GM10847 (cell line): Measurements from ENCODE around the gene LIPH.
A peak's percentile ranks its signal among the peaks of the same experiment; 100 is the strongest.

Experiments
- POLR2A ChIP-seq: IDR thresholded peaks from 2 replicates; pipeline ENCODE4 v1.6.1; 2011; ENCODE audit not compliant: insufficient read length; ENCODE audit errors: extremely low read depth

Gene LIPH

DNA sequence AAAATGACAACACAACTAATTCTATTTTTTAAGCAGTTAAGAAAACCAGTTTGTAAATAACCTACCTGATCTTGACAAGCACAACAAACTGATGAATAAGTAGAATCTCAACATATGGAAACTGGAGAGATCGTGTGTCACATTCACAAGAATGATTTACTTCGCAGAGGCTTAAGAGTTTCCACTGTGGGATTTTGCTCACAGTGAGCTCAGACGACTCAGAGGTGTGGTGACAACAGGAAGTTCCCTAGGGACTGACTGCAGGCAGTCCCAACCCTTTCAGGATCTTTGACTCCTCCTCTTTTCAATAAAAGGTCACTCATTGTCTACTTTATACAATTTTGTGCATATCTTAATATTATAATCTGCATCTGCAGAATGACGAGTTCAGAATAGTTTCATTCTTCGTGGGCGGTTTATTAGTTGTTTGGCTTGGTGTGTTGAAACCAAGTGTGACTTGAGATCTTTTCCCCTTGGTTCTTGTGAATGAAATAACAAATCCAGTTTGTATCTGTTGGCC lies at the start of gene LIPH:
TSS of gene LIPH (minus strand) at position 231 of the 520 bp plus-strand sequence. CDS start at position 114, 117 bp downstream.
- TF ChIP-seq POLR2A, result no peak

DNA sequence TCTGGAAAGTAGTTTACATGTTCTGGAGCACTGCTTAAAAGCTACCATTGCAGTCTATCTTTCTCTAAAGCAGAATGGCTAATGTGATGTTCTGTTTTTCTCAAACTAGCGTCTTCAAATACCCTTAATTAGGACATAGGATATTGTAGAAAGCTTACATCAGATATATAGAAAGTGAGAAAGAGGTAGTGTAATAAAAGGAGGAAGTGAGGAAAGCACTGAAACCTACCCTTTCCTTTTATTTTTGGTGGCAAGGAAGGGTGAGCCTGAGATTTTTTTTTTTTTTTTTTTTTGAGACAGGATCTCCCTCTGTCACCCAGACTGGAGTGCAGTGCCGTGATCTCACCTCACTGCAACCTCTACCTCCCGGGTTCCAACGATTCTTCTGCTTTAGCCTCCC lies 43.1 kb upstream of the LIPH start:
- TF ChIP-seq POLR2A, result no peak

DNA sequence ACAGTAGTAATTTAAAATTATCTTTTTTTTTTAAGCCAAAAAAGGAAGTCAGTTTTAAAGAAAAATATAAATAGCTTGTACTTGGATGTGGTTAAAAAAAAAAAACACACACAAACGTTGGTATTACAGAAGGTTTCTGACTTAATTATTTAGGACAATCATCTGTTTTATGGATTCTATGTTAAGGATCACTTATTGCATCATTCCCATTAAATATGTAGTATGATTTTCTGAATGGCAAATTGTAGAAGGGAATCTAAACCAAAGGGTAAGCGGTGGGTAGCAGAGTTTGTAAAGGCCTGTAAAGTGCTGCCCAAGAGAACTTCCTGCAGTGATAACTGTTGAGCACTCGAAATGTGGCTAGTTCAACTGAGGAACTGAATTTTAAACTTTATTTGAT lies 41.7 kb upstream of the LIPH start:
- TF ChIP-seq POLR2A, result no peak

DNA sequence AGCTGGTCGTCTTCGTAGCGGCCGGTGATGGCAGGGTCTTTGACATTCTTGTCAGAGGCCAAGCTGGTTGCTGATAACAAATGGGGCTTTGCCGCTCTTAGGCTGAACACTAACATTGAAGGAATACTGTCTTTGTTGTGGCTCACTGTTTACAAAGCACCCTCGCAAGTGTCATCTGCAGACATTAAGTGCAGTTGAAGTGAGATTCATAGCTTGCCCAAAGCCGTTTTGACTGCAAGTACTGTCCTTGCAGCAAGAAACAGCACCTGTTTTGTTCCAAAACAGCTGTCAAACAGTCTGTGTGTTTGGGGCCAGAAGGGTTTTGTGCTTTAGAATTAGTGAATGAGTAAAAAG lies 34.3 kb upstream of the LIPH start:
- TF ChIP-seq POLR2A, result no peak

DNA sequence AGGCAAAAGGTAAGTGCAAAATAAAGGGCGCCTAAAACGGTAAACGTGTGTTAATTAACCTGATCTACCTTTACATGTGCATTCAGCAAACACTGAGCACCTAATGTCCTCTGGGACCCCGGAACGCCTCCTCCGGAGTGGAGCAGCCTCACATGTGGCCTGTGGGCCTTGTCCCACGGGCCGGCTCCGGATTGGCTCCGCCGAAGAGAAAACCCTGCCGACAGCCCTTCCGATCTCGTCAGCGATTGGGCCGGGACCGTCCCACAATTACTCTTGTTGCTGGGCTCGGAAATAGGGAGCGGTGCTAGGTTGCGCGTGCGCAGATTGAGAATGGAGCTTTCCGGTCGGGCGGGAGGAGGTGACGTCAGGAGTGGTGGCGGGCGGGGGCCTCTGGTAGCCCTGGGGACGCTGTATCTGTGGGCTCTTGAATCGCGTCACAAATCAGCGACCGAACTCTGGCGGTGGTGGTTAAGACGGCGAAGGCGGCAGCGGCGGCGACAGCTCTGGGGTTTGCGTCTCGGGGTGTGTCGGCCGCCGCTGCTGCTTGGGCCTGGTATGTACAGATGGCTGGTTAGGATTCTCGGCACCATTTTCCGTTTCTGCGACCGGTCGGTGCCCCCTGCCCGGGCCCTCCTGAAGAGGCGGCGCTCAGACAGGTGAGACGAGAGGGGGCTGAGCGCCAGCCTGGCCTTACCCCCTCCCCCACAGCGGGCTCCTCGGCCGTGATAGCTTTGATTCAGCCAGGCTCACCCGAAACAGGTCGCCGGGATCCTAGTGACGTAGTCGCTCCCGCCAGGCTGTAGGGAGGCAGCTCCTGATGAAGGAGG lies 33.7 kb upstream of the LIPH start, which contains the start of gene SENP2:
TSS of gene SENP2 (plus strand) at position 437 of the 827 bp plus-strand sequence. CDS start at position 556, 119 bp downstream.
- peak; percentile 58 for TF ChIP-seq POLR2A

DNA sequence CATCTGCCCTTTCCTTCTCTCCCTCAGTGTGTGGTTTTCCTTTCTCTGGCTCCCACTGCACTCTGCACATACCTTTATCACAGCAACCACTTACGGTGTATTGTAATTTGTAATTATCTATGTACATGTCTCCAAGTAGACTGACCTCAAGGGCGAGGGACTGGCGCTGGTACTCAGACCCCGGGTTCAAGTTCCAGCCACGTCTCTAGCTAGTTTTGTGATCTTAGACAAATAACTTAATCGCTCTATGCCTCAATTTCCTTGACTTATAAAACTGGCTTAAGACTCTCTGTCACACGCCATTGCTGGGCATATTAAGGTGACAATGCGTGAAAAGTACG lies 33.1 kb upstream of the LIPH start:
- no peak for TF ChIP-seq POLR2A

DNA sequence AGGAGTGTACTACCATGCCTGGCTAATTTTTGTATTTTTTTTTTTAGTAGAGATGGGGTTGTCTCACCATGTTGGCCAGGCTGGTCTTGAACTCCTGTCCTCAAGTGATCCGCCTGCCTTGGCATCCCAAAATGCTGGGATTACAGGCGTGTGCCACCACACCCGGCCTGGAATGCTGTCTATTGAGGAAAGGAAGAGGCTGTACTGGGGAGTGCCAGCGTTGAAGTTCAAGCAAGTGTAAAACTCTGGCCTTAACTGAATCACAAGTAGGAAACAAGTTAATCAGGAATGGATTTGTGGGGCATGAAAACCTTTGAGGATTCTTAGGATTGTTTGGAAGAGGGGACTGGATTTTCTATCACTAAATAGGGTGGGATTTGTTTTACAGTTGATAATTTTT lies 32.3 kb upstream of the LIPH start:
- TF ChIP-seq POLR2A, result no peak

DNA sequence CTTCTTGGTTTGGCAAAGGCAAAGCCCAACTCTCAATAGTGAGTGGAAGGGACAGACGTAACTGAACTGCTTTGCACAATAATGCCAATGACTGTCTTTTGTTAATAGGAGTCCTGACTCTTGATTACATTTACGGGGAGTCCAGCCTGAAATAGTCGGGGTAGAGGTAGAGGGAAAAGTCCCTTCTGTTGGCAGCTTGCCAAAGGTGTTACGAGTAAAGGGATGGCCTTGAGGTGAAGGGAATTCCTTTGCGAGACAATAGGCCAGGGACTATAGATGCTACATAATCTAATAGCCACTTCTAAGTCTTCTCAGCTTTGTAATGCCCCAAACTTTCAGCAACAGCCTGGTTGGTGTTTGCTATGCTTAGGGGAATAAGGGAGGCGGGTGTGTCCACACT lies 31.5 kb upstream of the LIPH start:
- TF ChIP-seq POLR2A, result no peak

DNA sequence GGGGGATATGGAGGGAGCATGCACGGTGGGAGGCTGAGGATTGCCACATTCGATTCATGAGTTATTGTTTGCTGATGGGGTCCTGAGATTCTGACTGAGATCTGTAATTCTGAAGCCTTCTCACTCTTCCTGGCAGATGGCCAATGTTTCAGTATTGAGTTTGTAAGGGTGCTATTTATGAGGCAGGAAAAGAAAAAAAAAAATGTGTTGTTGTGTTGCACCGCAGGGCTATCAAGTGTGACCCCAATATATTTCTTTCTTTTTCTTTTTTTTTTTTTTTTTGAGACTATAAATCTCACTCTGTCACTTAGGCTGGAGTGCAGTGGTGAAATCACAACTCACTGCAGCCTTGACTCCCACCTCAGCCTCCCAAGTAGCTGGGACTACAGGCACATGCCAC lies 30.5 kb upstream of the LIPH start:
- no peak for TF ChIP-seq POLR2A

DNA sequence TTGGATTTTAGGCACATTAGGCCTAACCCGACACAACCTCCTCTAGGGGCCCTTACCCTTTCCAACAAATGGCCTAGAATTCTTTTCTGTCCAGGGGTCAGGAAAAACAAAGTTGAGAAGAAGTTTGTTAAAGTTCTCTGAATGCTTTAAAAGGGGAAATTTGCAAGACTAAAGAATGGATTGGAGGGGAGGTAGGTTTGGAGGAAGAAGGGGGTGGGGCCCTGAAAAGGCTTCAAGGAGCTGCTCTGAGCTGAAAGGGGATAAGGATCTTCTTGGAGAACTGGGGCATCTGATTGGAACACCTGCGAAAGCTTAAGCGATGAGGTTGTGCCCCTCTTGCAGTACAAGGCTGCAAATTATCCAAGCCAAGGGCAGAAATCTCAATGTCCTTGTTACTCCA lies 29.8 kb upstream of the LIPH start:
- TF ChIP-seq POLR2A, result no peak

DNA sequence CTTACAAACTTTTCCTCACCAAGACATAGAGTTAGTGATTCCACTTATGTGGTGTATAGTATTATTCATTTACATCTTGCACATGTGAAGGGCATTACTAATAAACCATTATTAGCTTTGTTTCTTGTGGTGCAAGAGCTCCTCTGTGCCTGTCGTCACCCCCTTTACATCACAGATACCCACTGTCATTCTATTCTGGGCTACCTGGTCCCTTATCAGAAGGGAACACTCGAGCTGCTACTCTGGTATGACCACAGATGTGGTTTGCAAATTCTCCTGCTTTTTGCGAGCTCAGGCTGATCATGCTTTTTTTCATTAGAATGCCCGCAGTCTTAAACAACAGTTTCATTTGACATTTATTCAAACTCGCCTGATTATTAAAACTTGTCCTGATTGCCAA lies 19.8 kb upstream of the LIPH start:
- no peak for TF ChIP-seq POLR2A

DNA sequence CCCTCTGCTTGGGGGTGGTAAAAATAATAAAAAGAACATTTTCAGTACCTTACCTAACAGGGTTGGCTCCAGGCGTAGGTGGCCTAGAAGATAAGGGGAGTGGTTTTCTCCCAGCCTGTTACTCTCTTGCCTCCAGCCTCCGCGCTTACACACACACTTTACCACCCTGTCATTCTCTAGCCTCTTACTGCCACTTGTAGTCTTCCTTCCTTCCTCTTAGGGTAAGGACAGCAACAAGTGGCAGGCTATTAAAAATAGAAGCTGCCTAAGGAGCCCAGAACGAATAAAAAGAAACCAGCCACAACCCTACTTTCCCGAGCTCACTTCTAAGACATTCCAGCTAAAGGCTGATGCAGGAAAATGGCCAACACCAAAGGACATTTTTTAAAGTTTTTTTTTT lies 9.6 kb upstream of the LIPH start:
- TF ChIP-seq POLR2A, result no peak

DNA sequence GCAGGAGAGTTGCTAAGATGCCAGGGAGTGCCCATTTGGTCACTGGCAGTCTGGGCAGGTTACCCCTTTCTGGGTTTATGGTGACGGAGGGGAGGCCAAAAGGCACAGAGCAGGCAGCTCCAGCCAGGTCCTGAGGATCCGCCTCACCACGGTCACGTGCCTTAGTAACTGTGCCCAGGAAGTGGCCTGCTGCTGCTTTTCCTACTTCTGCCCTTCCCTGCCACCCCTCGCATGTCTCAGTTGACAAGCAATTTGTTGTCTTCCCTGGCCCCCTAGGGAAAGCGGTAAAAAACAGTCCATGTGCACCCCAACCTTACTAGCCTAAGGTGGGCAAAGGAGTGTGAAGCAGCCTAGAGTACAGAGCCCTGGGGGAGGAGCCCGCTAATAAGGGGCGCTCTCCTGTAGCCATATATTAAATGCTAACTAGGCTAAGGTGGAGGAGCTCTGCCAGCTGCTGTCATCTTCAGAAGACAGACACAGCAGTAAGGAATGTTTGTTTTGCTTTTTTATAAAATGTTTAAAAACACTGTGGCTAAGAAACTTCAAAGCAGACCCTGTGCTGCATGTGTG lies 9.1 kb upstream of the LIPH start:
- TF ChIP-seq POLR2A, result no peak

DNA sequence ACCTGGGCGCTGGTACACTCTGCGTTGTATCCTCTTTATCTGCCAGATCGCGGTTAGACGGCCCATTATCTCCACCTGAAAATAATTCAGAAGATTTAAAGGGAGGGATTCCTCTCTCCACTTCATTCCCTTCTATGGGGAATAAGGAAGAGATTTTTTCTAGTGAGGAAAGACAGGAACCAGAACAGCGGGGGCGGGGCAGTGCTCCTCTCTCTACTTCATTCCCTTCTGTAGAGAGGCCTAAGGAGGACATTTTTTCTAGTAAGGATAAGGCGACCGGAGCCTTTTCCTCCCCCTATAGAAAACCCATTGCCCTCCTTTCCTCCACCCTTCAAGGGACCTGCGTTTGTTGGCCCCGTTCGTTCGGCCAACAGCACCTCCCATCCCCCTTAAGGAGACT lies 8.3 kb upstream of the LIPH start:
- no peak for TF ChIP-seq POLR2A

DNA sequence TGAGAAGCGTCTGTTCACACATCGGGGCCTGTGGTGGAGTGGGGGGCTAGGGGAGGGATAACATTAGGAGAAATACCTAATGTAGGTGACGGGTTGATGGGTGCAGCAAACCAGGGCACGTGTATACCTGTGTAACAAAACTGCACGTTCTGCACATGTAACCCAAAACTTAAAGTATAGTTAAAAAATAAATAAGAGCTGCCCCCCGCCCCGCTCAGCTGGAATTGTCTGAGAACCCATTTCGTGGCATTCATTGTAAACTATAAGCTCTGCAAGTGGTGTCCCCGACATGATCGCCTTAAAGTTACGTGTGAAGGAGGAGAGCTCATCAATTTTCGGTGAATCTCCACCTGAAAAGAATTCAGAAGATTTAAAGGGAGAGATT lies 7.3 kb upstream of the LIPH start:
- TF ChIP-seq POLR2A, result no peak

DNA sequence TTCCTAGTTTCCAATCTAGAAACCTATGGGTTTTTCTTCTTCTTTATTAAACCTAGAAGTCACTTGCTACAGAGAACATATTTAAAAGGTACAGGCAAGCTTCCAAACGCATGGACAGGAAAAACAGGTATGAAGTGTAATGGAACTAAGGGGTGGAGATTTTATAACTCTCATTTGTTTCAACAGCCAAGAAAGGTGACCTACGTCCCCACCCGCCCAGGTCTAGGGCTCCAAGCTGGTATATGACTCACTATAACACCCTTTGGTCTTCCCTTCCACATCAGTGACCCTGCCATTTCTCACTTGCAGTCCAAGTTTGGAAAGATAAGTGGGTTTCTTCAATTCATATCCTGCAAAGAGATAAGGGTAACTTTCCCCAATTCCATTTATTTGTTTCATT lies 6.0 kb upstream of the LIPH start:
- no peak for TF ChIP-seq POLR2A
